Keratinocyte (primary cell): ENCODE measurements around the gene ZNHIT3.

Experiments used
- CTCF ChIP-seq, 3 experiments: IDR thresholded peaks in 1 of 3; conservative IDR thresholded peaks in 1 of 3; optimal IDR thresholded peaks in 1 of 3; 2 replicates in 2 of 3; 3 replicates in 1 of 3; pipeline versions ENCODE3 to v1.5.1; 2011; ENCODE audit warnings: low read length in 3 of 3, mild to moderate bottlenecking in 3 of 3, moderate library complexity in 2 of 3, control low read depth in 1 of 3, inconsistent platforms in 1 of 3; ENCODE audit not compliant: insufficient read depth in 2 of 3; ENCODE audit errors: extremely low read depth in 1 of 3
- EZH2 ChIP-seq: IDR thresholded peaks from one replicate; pipeline ENCODE4 v1.6.1; 2012; ENCODE audit warnings: inconsistent platforms, mild to moderate bottlenecking, low read length, moderate library complexity

GRCh38 chr17:36512641-36513040 lies 26.2 kb downstream of the ZNHIT3 start:
- TF ChIP-seq CTCF (optimal IDR thresholded peaks at IDR 0.05 in 1 of 3, IDR thresholded peaks at IDR 0.05 in 1 of 3, conservative IDR thresholded peaks at IDR 0.05 in 1 of 3; ENCODE audit: extremely low read depth in 1 of 3, insufficient read depth in 2 of 3, low read length in 3 of 3), result no peak
- TF ChIP-seq EZH2, result no peak
